NCI-H146 treated with DMSO at 0.1 percent for 48 hours (cell line): ENCODE data around the gene NBPF6.
"Not testable (repeated sequence)": the region's sequence is repeated elsewhere in the genome, so short reads cannot be mapped to it uniquely, and the experiment has no call there.

ENCODE experiments used
- DNase-seq: peaks from one replicate; lab custom pipeline; 2025; ENCODE audit not compliant: unreplicated experiment; lab: John Stamatoyannopoulos, UW

Gene NBPF6

DNA sequence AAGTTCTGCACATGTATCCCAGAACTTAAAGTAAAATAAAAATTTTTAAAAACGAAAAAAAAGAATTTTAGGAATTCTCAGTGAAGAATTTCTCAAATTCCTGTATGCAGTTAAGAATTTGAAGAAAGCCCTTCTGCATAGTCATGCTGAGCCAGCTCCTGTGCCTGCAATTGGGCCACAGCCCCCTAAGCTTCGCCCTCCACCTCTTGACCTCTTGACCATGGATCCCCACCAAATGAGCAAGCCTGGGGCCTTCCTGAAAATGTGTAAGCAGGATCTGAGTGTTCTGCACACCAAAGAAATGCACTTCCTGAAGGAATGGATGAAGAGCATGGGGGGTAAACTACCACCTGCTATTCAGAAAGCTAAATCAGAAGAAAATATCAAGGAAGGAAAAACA, 52.0 kb downstream of the NBPF6 start:
- no peak for DNase-seq

DNA sequence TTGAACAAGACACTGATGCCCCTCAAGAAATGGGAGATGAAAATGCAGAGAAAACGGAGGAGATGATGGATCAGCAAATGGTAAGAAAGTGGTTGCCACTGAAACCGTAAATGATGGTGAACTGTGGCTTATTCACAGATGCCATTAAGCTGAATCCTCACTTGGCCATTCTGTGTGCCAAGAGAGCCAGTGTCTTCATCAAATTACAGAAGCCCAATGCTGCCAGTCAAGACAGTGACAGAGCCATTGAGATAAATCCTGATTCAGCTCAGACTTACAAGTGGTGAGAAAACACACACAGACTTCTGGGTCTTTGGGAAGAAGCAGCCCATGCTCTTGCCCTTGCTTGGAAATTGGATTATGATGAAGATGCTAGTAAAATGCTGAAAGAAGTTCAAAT, 52.5 kb downstream of the NBPF6 start:
- no peak for DNase-seq

DNA sequence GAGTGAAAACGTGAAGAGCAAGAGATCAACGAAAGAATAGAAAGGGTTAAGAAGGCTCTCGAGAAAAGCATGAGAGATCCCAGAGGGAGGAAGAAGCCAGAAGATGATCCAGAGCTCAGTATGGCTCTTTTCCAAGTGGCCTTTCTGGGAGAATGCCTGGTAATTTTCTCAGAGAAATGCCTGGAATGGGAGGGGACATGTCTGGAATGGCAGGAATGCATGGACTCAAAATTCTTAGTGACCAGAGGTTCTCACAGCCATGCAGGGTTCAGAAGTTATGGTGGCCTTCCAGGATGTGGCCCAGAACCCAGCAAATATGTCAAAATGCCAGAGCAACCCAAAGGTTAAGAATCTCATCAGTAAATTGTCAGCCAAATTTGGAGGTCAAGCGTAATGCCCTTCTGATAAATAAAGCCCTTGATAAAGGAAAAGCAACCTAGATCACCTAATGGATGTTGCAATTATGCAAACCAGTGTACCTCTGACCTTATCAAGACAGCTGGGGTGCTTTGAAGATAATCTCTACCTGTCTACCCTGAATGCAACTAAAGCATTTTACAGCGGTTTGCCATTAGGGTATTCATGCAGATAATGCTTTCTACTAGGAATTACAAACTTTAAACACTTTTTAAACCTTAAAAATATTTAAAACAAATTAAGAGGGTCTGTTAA, 53.1 kb downstream of the NBPF6 start:
- DNase-seq, result no peak

DNA sequence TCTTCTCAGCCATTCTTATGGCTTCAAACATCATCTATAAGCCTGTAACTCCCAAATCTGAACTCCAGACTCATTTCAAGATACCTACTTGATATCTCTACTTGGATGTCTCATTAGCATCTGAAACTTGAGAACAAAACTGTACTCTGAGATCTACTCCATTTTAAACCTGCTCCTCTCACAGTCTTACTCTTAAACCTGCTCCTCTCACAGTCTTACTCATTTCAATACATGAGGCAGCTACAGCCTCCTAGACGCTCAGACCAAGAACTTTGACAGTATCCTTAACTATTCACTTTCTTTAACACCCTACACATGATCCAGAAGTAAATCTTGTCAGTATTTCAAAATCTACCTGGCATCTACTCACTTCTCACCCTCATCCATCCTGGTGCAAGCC, 54.3 kb downstream of the NBPF6 start:
- DNase-seq, result no peak

DNA sequence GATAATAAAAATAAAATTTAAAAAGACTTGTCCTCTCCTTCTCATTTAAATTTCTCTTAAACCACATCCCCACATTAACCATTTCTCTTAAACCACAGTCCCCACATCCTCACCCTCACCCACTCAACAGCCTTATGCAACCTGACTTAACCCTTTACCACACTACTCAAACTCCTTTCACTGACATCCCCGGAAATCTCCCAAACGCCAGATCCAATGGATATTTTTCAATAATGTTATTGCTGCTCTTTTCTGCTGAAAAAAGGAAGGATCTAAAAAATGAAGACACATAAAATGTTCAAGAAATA, 55.6 kb downstream of the NBPF6 start:
- no peak for DNase-seq

DNA sequence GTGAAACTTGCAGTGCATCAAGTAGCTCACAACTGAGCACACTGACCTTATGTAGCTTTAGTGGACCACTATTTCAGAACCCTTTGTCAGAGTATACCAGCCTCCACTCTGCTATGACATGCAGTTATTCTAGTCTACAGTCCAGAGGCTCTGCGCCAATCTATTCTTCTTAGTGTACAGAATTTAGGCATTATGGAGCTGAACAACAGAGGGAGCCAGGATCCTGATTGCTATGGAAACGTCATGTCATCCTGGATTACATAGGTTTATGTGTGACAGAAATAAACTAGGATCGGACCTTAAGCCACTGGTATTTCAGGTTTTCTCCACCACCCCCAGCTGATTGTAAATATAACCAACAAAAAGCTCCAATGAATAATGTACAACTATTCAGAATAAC, 61.6 kb downstream of the NBPF6 start:
- no peak for DNase-seq

DNA sequence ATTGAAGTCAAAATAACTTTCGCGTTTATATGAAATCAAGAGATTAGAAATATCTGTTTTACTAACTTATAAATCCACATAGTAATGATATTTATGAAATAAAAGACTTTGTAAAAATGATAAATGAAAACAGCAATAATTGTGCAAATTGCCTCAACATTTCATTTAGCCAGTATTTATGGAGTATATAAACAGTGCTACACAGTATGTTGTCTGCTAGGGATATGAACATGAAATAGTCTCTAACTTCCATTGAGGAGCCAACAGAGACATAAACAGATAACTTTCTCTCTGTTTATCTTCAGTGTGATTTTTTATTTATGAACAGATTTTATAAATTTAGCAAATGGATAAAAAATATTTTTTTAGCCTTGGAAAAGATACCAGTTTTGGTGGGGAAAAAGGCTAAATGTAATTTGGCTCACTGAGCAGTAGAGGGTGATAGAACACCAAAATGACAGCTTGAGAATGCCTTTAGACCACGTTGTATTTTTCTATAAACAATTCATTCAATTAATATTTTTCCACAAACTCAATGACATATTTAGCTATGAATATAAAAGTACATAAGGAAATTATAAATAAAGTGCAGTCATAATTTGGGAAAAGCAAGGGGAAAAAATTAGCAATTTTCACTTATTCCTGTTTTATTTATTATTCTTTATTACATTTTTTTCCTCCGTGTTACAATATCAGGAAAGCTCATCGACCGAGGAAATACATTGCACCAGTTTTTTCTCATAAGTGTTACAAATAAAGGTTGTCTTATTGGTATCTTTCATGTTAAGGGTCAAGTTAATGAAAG, 62.3 kb downstream of the NBPF6 start:
- no peak for DNase-seq

DNA sequence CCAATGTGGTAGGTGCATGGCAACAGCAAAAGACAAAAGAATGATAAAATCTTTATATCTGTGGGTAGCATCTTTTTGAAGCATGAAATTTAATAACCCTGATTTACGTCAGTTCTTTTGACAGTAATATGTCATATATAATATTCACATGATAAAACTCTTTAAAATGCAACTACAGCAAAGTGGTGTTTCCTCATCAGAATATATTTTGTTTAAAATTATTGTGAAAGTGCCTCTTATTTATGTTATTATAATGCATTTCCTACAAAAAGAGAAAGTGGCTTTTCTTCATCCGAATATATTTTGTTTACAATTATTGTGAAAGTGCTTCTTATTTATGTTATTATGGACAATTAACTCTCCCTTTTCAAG, 62.9 kb downstream of the NBPF6 start:
- DNase-seq, result no peak

DNA sequence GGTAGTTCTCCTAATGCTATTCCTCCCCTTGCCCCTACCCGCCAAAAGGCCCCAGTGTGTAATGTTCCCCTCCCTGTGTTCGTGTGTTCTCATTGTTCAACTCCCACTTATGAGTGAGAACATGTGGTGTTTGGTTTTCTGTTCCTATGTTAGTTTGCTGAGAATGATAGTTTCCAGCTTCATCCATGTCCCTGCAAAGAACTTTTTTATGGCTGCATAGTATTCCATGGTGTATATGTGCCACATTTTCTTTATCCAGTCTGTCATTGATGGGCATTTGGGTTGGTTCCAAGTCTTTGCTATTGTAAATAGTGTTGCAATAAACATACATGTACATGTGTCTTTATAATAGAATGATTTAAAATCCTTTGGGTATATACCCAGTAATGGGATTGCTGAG, 63.8 kb downstream of the NBPF6 start:
- not testable (repeated sequence) for DNase-seq

DNA sequence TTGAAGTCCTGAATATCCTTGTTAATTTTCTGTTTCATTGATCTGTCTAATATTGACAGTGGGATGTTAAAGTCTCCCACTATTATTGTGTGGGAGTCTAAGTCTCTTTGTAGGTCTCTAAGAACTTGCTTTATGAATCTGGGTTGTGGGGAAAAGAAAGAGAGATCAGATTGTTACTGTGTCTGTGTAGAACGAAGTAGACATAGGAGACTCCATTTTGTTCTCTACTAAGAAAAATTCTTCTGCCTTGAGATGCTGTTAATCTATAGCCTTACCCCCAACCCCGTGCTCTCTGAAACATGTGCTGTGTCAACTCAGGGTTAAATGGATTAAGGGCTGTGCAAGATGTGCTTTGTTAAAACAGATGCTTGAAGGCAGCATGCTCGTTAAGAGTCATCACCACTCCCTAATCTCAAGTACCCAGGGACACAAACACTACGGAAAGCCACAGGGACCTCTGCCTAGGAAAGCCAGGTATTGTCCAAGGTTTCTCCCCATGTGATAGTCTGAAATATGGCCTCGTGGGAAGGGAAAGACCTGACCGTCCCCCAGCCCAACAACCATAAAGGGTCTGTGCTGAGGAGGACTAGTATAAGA, 67.3 kb downstream of the NBPF6 start:
- not testable (repeated sequence) for DNase-seq
